ENCODE data around the gene PDE4D.

- TF ChIP-seq CTCF (IDR thresholded peaks at IDR 0.05): no peak
- no peak for TF ChIP-seq POLR2A (IDR thresholded peaks at IDR 0.05)
Measured at GRCh38 chr5:58939664-58940063, 953.9 kb downstream of the PDE4D start.

Measured in esophagus squamous epithelium (tissue), 4 donors.